Keratinocyte (primary cell): ENCODE data around the gene PPEF1. TPM values are rescaled to one million over a fixed set of nuclear protein-coding genes. Genes with fewer than 3 reads are reported as not detected.

Experiments
- DNase-seq: peaks from one replicate; pipeline ENCODE4 v3.0.0-alpha.2; 2011; ENCODE audit warnings: low read depth, missing footprints, low spot score
- FAIRE-seq: peaks from 2 replicates; lab custom pipeline; 2011; peaks lifted over from hg19 to GRCh38; lab: Jason Lieb, UNC
- H2AFZ ChIP-seq: 2 replicates; pipeline ENCODE4 v1.6.0; 2012; ENCODE audit warnings: low read length, control low read depth, inconsistent platforms; ENCODE audit not compliant: control insufficient read depth
- H3K27ac ChIP-seq: 2 replicates; pipeline ENCODE4 v1.5.1; 2011; ENCODE audit warnings: low read length; ENCODE audit not compliant: control insufficient read depth, insufficient read depth
- H3K27me3 ChIP-seq: 3 replicates; pipeline ENCODE4 v1.6.0; 2011; ENCODE audit warnings: low read length; ENCODE audit not compliant: control insufficient read depth, insufficient read depth; ENCODE audit errors: extremely low read depth
- H3K36me3 ChIP-seq, 2 experiments: 2 replicates in 1 of 2; 3 replicates in 1 of 2; pipeline ENCODE4 v1.5.1; 2011; ENCODE audit warnings: low read length in 2 of 2, mild to moderate bottlenecking in 1 of 2; ENCODE audit not compliant: control insufficient read depth in 2 of 2, insufficient read depth in 2 of 2; ENCODE audit errors: extremely low read depth in 1 of 2
- H3K4me1 ChIP-seq: 3 replicates; pipeline ENCODE4 v1.5.1; 2011; ENCODE audit warnings: low read length; ENCODE audit not compliant: control insufficient read depth, insufficient read depth; ENCODE audit errors: extremely low read depth
- H3K4me2 ChIP-seq: 3 replicates; pipeline ENCODE4 v1.6.0; 2011; ENCODE audit warnings: low read depth, low read length; ENCODE audit not compliant: control insufficient read depth, insufficient read depth; ENCODE audit errors: extremely low read depth
- H3K4me3 ChIP-seq, 3 experiments: fragments of 200-600 bp in 1 of 3; sonication (generic) in 1 of 3; 2 replicates in 2 of 3; 3 replicates in 1 of 3; pipeline ENCODE4 v1.5.1; 2011 to 2016; ENCODE audit warnings: low read length in 3 of 3, mild to moderate bottlenecking in 3 of 3, control low read depth in 2 of 3, inconsistent platforms in 1 of 3, low read depth in 1 of 3, mixed read lengths in 1 of 3, mixed run types in 1 of 3, moderate library complexity in 1 of 3; ENCODE audit not compliant: control insufficient read depth in 2 of 3, insufficient read depth in 2 of 3; ENCODE audit errors: extremely low read depth in 1 of 3
- H3K79me2 ChIP-seq: 2 replicates; pipeline ENCODE4 v1.6.0; 2012; ENCODE audit warnings: low read length; ENCODE audit not compliant: control insufficient read depth, insufficient read depth
- H3K9ac ChIP-seq: 3 replicates; pipeline ENCODE4 v1.6.0; 2011; ENCODE audit warnings: low read length; ENCODE audit not compliant: control insufficient read depth, insufficient read depth; ENCODE audit errors: extremely low read depth
- H3K9me1 ChIP-seq: 3 replicates; pipeline ENCODE4 v1.6.0; 2011; ENCODE audit warnings: low read length; ENCODE audit not compliant: control insufficient read depth, insufficient read depth; ENCODE audit errors: extremely low read depth
- H3K9me3 ChIP-seq: 2 replicates; pipeline ENCODE4 v1.5.1; 2012; ENCODE audit warnings: low read depth, low read length; ENCODE audit not compliant: control insufficient read depth
- H4K20me1 ChIP-seq: 3 replicates; pipeline ENCODE4 v1.6.0; 2011; ENCODE audit warnings: low read length; ENCODE audit not compliant: control insufficient read depth, insufficient read depth; ENCODE audit errors: extremely low read depth
- EZH2 ChIP-seq: IDR thresholded peaks from one replicate; pipeline ENCODE4 v1.6.1; 2012; ENCODE audit warnings: inconsistent platforms, mild to moderate bottlenecking, low read length, moderate library complexity
- dilution Hi-C: fragments of 300-500 bp; cut with MboI; formaldehyde crosslinking; loops from one replicate; pipeline ENCODE4 v1.7.0; 2020; ENCODE audit warnings: low sequenced_read_pairs; ENCODE audit not compliant: extremely low pct_ligation_motif_present
- polyA plus RNA-seq, 5 experiments: library from polyadenylated mRNA; depleted of rRNA in 3 of 5; stranded (reverse) in 3 of 5; stranded (forward) in 1 of 5; unstranded in 1 of 5; fragments of >200 nt; gene quantifications; 1 replicate in 1 of 5; 2 replicates in 3 of 5; 3 replicates in 1 of 5; pipeline versions ENCODE4 v1.2.1 to v1.2.3, GENCODE V29; 2011 to 2012; ENCODE audit warnings: missing spikeins in 2 of 5, low read depth in 1 of 5, low replicate concordance in 1 of 5
- TF ChIP-seq, protein P1 (sequence below), 3 experiments: IDR thresholded peaks in 1 of 3; conservative IDR thresholded peaks in 1 of 3; optimal IDR thresholded peaks in 1 of 3; 2 replicates in 2 of 3; 3 replicates in 1 of 3; pipeline versions ENCODE3 to v1.5.1; 2011; ENCODE audit warnings: low read length in 3 of 3, mild to moderate bottlenecking in 3 of 3, moderate library complexity in 2 of 3, control low read depth in 1 of 3, inconsistent platforms in 1 of 3; ENCODE audit not compliant: insufficient read depth in 2 of 3; ENCODE audit errors: extremely low read depth in 1 of 3

The PPEF1 gene
- polyA plus RNA-seq, 1 donor (not counting 4 experiments of a cell fraction or from before 2014, with no cell fraction given): not detected

DNA sequence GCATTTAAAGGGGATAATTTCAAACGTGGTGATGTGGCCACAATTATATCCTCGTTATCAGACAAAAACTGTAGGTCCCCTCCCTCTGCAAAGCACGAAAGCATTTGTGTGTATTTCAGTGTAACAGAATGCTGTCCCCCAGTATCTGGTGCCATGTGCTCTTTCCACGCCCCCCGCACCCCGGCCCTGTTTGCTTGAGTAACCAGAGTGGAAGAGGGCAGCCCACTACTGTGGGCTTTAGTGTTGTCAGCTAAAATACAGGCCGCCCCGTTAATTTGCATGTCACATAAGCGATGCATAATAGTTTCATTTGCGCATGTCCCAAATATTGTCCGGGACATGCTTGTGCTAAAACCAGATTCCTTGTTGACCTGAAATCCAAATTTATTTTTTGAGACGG, 166.4 kb downstream of the PPEF1 start:
- H3K4me1 ChIP-seq: peaks cover 14% of the 10 kb centered on the region
- FAIRE-seq (no peak), DNase-seq (no peak)
- no peaks in the 10 kb centered on the region for H3K9me3 ChIP-seq
- no peak overlapping the region for H3K27ac ChIP-seq
- H2AFZ ChIP-seq: no peak overlapping the region
- H3K27me3 ChIP-seq: no peaks in the 10 kb centered on the region
- dilution Hi-C loops: no loop called here
- no peak overlapping the region for H3K4me2 ChIP-seq
- H3K4me3 ChIP-seq: no peak overlapping the region
- H3K9ac ChIP-seq: no peak overlapping the region
- no peaks in the 10 kb centered on the region for H4K20me1 ChIP-seq
- H3K9me1 ChIP-seq: no peaks in the 10 kb centered on the region
- H3K36me3 ChIP-seq: no peaks in the 10 kb centered on the region
- no peaks in the 10 kb centered on the region for H3K79me2 ChIP-seq
- TF ChIP-seq, protein P1, sequence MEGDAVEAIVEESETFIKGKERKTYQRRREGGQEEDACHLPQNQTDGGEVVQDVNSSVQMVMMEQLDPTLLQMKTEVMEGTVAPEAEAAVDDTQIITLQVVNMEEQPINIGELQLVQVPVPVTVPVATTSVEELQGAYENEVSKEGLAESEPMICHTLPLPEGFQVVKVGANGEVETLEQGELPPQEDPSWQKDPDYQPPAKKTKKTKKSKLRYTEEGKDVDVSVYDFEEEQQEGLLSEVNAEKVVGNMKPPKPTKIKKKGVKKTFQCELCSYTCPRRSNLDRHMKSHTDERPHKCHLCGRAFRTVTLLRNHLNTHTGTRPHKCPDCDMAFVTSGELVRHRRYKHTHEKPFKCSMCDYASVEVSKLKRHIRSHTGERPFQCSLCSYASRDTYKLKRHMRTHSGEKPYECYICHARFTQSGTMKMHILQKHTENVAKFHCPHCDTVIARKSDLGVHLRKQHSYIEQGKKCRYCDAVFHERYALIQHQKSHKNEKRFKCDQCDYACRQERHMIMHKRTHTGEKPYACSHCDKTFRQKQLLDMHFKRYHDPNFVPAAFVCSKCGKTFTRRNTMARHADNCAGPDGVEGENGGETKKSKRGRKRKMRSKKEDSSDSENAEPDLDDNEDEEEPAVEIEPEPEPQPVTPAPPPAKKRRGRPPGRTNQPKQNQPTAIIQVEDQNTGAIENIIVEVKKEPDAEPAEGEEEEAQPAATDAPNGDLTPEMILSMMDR (optimal IDR thresholded peaks at IDR 0.05 in 1 of 3, IDR thresholded peaks at IDR 0.05 in 1 of 3, conservative IDR thresholded peaks at IDR 0.05 in 1 of 3; ENCODE audit: extremely low read depth in 1 of 3, insufficient read depth in 2 of 3, low read length in 3 of 3): no peak
- TF ChIP-seq EZH2: no peak

GRCh38 chrX:18874560-18875255, 167.3 kb downstream of the PPEF1 start:
- no peak for TF ChIP-seq EZH2
- TF ChIP-seq, protein P1 (optimal IDR thresholded peaks at IDR 0.05 in 1 of 3, IDR thresholded peaks at IDR 0.05 in 1 of 3, conservative IDR thresholded peaks at IDR 0.05 in 1 of 3; ENCODE audit: extremely low read depth in 1 of 3, insufficient read depth in 2 of 3, low read length in 3 of 3): no peak
- Histone ChIP-seq H3K79me2 (no peaks in the 10 kb centered on the region), H3K9me1 (no peaks in the 10 kb centered on the region), H2AFZ (no peak overlapping the region), H3K9ac (no peak overlapping the region), H3K9me3 (no peaks in the 10 kb centered on the region), H3K27me3 (no peaks in the 10 kb centered on the region), H3K4me1 (peaks cover 14% of the 10 kb centered on the region), H3K4me3 (no peak overlapping the region), H4K20me1 (no peaks in the 10 kb centered on the region), H3K36me3 (no peaks in the 10 kb centered on the region), H3K27ac (no peak overlapping the region), H3K4me2 (no peak overlapping the region)
- dilution Hi-C loops: no loop called here
- no peak for FAIRE-seq
- no peak for DNase-seq
